ENCODE measurements around the gene NUP133.

- TF ChIP-seq POLR2AphosphoS5 (IDR thresholded peaks at IDR 0.05; ENCODE audit: insufficient read depth, low read depth, low read length): no peak
- no peak for TF ChIP-seq CTCF (IDR thresholded peaks at IDR 0.05; ENCODE audit: extremely low read depth in 1 of 2, insufficient read depth in 1 of 2, low read depth in 1 of 2, low read length in 2 of 2)
- no peak for TF ChIP-seq POLR2A (IDR thresholded peaks at IDR 0.05; ENCODE audit: low read depth, low read length)
- no peak for TF ChIP-seq EZH2 (IDR thresholded peaks at IDR 0.05; ENCODE audit: borderline replicate concordance, low read depth, low read length, severe bottlenecking)
- TF ChIP-seq MYC (IDR thresholded peaks at IDR 0.05; ENCODE audit: low read depth, low read length): no peak
- TF ChIP-seq MAX (IDR thresholded peaks at IDR 0.05; ENCODE audit: insufficient read depth, insufficient read length): no peak
- no peak for TF ChIP-seq FOS (IDR thresholded peaks at IDR 0.05; ENCODE audit: borderline replicate concordance, insufficient read depth, low read length)
- no peak for TF ChIP-seq JUN (IDR thresholded peaks at IDR 0.05; ENCODE audit: borderline replicate concordance, insufficient read depth, insufficient read length, low read depth)
Measured at GRCh38 chr1:229411434-229412055, 96.6 kb downstream of the NUP133 start.

Data from endothelial cell of umbilical vein (primary cell).